Trophoblast cell (in vitro differentiated cells and primary cell): Measurements from ENCODE around the gene PLA2G4D.

Source experiments
- DNase-seq, 2 donors: peaks; one replicate each; pipeline ENCODE4 v3.0.0-alpha.2; 2016
- H2AFZ ChIP-seq: 2 replicates; pipeline ENCODE4 v1.6.1; 2013; ENCODE audit warnings: low read length, moderate library complexity, mild to moderate bottlenecking; ENCODE audit not compliant: insufficient read depth, poor library complexity
- H2AK5ac ChIP-seq: 2 replicates; pipeline ENCODE4 v1.6.1; 2013; ENCODE audit warnings: mild to moderate bottlenecking, low read length
- H2BK120ac ChIP-seq: 2 replicates; pipeline ENCODE4 v1.6.1; 2013; ENCODE audit warnings: low read length, mild to moderate bottlenecking, moderate library complexity; ENCODE audit not compliant: insufficient read depth, poor library complexity
- H2BK12ac ChIP-seq: 2 replicates; pipeline ENCODE4 v1.6.1; 2013; ENCODE audit warnings: mild to moderate bottlenecking, low read length, moderate library complexity
- H2BK5ac ChIP-seq: 2 replicates; pipeline ENCODE4 v1.6.1; 2013; ENCODE audit warnings: low read length, low read depth, moderate library complexity, mild to moderate bottlenecking; ENCODE audit not compliant: poor library complexity
- H3K14ac ChIP-seq: 2 replicates; pipeline ENCODE4 v1.6.1; 2013; ENCODE audit warnings: mild to moderate bottlenecking, low read length
- H3K18ac ChIP-seq: 2 replicates; pipeline ENCODE4 v1.6.1; 2013; ENCODE audit warnings: mild to moderate bottlenecking, low read length
- H3K23ac ChIP-seq: 2 replicates; pipeline ENCODE4 v1.6.1; 2013; ENCODE audit warnings: low read length
- H3K27ac ChIP-seq: 2 replicates; pipeline ENCODE4 v1.5.1; 2013; ENCODE audit warnings: low read depth, mild to moderate bottlenecking, inconsistent platforms, low read length, moderate library complexity
- H3K27me3 ChIP-seq: 2 replicates; pipeline ENCODE4 v1.6.1; 2013; ENCODE audit warnings: inconsistent platforms, mild to moderate bottlenecking, low read length, moderate library complexity; ENCODE audit not compliant: insufficient read depth
- H3K36me3 ChIP-seq, 2 experiments: 1 replicate in 1 of 2; 2 replicates in 1 of 2; pipeline ENCODE4 v1.6.1; 2013; ENCODE audit warnings: low read length in 2 of 2, mild to moderate bottlenecking in 2 of 2, moderate library complexity in 1 of 2; ENCODE audit not compliant: insufficient read depth in 2 of 2, control insufficient read depth in 1 of 2
- H3K4ac ChIP-seq: 2 replicates; pipeline ENCODE4 v1.6.1; 2013; ENCODE audit warnings: low read depth, mild to moderate bottlenecking, low read length, moderate library complexity
- H3K4me1 ChIP-seq, 2 experiments: 1 replicate in 1 of 2; 2 replicates in 1 of 2; pipeline ENCODE4 v1.6.1; 2013; ENCODE audit warnings: low read length in 2 of 2, mild to moderate bottlenecking in 2 of 2, moderate library complexity in 1 of 2; ENCODE audit not compliant: insufficient read depth in 2 of 2, control insufficient read depth in 1 of 2
- H3K4me2 ChIP-seq: 2 replicates; pipeline ENCODE4 v1.6.1; 2013; ENCODE audit warnings: inconsistent platforms, mild to moderate bottlenecking, low read length, moderate library complexity
- H3K4me3 ChIP-seq: 2 replicates; pipeline ENCODE4 v1.5.1; 2013; ENCODE audit warnings: mild to moderate bottlenecking, low read depth, low read length, inconsistent platforms
- H3K79me1 ChIP-seq: one replicate; pipeline ENCODE4 v1.6.1; 2013; ENCODE audit warnings: low read length
- H3K79me2 ChIP-seq: 2 replicates; pipeline ENCODE4 v1.6.1; 2013; ENCODE audit warnings: low read length, mild to moderate bottlenecking; ENCODE audit not compliant: control insufficient read depth, insufficient read depth, poor library complexity
- H3K9ac ChIP-seq: 2 replicates; pipeline ENCODE4 v1.6.1; 2013; ENCODE audit warnings: mild to moderate bottlenecking, low read length
- H3K9me3 ChIP-seq: 2 replicates; pipeline ENCODE4 v1.6.1; 2013; ENCODE audit warnings: low read depth, mild to moderate bottlenecking, control low read depth, inconsistent platforms, low read length; ENCODE audit not compliant: insufficient read depth
- H4K12ac ChIP-seq: 2 replicates; pipeline ENCODE4 v1.6.1; 2013; ENCODE audit warnings: low read depth, mild to moderate bottlenecking, low read length, moderate library complexity
- H4K8ac ChIP-seq: 2 replicates; pipeline ENCODE4 v1.6.1; 2013; ENCODE audit warnings: low read depth, mild to moderate bottlenecking, low read length, moderate library complexity
- H4K91ac ChIP-seq: one replicate; pipeline ENCODE4 v1.6.1; 2013; ENCODE audit warnings: low read depth, mild to moderate bottlenecking, low read length, moderate library complexity
- WGBS: extraction: QIAGEN DNeasy Blood & Tissue Kit; methylation state at CpG from one replicate; pipeline ENCODE4 v1.1.7; 2013; ENCODE audit warnings: missing lambda C conversion rate; ENCODE audit not compliant: insufficient read length, insufficient coverage; ENCODE audit errors: extremely low coverage; 5-methylcytosine and 5-hydroxymethylcytosine counted together

The PLA2G4D gene

DNA sequence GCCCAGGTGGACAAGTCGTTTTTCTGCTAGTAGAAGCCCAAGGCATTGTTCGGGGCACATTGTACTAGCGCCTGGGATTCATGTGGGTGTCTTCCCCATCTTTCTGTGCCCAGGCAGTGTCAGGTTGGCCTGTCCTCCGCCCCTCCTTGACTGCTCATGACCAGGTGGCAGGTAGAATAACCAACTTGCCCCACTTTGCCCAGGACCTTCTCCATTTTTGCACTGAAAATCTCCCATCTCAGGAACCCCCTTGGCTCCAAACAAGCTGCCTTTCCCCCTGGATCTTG, 33.9 kb downstream of the PLA2G4D start:
- Histone ChIP-seq H3K4me1 (peaks cover 0 to 7% of the 10 kb centered on the region in 2 experiments), H3K36me3 (no peaks in the 10 kb centered on the region), H2BK12ac (no peak overlapping the region), H3K14ac (no peak overlapping the region), H3K4me3 (no peak overlapping the region), H3K79me2 (no peaks in the 10 kb centered on the region), H3K4me2 (no peak overlapping the region), H2BK5ac (no peak overlapping the region), H2AK5ac (no peak overlapping the region), H4K91ac (no peak overlapping the region), H3K4ac (no peak overlapping the region), H3K23ac (no peak overlapping the region), H4K8ac (no peak overlapping the region), H3K9me3 (no peaks in the 10 kb centered on the region), H3K27me3 (no peaks in the 10 kb centered on the region), H2BK120ac (no peak overlapping the region), H3K27ac (no peak overlapping the region), H2AFZ (no peak overlapping the region), H3K18ac (no peak overlapping the region), H3K79me1 (peaks cover 2% of the 10 kb centered on the region), H3K9ac (no peak overlapping the region), H4K12ac (no peak overlapping the region)
- WGBS, result no CpG with 5 or more reads among the region's 4 CpGs
- DNase-seq, result no peak

DNA sequence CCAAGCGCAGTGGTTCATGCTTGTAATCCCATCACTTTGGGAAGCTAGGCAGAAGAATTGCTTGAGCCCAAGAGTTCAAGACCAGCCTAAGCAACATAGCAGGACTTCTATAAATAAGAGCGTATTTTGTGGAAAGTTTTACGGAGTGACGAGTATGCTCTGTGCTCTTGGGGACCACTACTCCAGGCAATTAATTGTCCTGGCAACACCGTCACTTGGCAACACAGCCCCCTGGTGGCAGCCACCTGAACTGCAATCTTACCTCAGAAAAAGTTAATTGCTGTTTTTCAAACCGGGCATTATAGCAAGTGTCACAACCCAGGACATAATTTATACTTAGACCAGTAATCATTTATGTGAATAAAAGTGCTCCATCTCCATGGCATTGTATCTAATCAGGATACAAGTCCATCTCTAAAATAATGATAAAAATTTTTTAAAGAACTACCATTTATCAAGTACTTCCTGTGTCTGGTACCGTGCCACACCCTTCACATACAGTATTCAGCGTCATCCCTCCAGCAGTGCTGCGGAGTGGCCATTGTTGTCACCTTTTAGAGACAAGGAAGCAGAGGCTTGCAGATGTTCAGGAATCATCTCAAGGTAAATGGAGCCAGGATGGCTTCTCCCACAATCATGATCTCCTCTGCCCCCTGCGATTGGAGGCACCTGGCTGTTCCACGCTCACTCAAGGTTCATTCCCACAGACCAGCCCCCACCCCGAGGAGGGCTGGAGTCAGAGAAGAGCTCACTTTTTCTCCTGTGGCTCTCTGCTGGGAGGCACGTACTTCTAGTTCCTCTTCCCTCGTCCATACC, 34.5 kb downstream of the PLA2G4D start:
- no peaks in the 10 kb centered on the region for H3K79me2 ChIP-seq
- no CpG with 5 or more reads among the region's 14 CpGs for WGBS
- peaks cover 2% of the 10 kb centered on the region for H3K79me1 ChIP-seq
- no peak overlapping the region for H2BK12ac ChIP-seq
- no peak overlapping the region for H2BK120ac ChIP-seq
- no peak overlapping the region for H3K14ac ChIP-seq
- H3K23ac ChIP-seq, result no peak overlapping the region
- no peak overlapping the region for H2AK5ac ChIP-seq
- no peak overlapping the region for H4K91ac ChIP-seq
- H3K27me3 ChIP-seq, result no peaks in the 10 kb centered on the region
- H3K4me3 ChIP-seq, result no peak overlapping the region
- H3K4ac ChIP-seq, result no peak overlapping the region
- no peak overlapping the region for H2BK5ac ChIP-seq
- H4K12ac ChIP-seq, result no peak overlapping the region
- H3K36me3 ChIP-seq, result no peaks in the 10 kb centered on the region
- no peak overlapping the region for H3K18ac ChIP-seq
- H4K8ac ChIP-seq, result no peak overlapping the region
- H3K27ac ChIP-seq, result no peak overlapping the region
- no peak overlapping the region for H3K4me2 ChIP-seq
- DNase-seq, result peak; percentile 50 to 84
- H3K9me3 ChIP-seq, result no peaks in the 10 kb centered on the region
- no peak overlapping the region for H2AFZ ChIP-seq
- no peak overlapping the region for H3K9ac ChIP-seq
- peaks cover 0 to 7% of the 10 kb centered on the region in 2 experiments for H3K4me1 ChIP-seq

DNA sequence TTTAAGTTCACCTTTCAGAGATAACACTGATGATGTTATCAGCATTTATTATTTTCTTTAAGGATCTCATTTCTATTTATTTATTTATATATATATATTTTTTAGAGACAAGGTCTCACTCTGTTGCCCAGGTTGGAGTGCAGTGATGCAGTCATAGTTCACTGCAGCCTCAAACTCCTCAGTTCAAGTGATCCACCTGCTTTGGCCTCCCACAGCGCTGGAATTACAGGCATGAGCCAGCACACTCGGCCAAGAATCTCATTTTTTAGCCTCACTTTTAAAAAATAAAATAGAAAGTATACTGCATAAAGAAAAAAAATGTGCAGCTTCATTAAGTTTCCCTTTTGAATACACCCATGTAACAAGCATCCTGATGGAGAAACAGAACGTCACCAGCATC, 35.6 kb downstream of the PLA2G4D start:
- Histone ChIP-seq H3K14ac (no peak overlapping the region), H3K79me2 (no peaks in the 10 kb centered on the region), H3K9ac (no peak overlapping the region), H3K23ac (no peak overlapping the region), H2BK12ac (no peak overlapping the region), H3K4me2 (no peak overlapping the region), H3K79me1 (peaks cover 2% of the 10 kb centered on the region), H4K12ac (no peak overlapping the region), H3K18ac (no peak overlapping the region), H2BK120ac (no peak overlapping the region), H3K27me3 (no peaks in the 10 kb centered on the region), H3K4me1 (peaks cover 0 to 7% of the 10 kb centered on the region in 2 experiments), H3K27ac (no peak overlapping the region), H2AK5ac (no peak overlapping the region), H2AFZ (no peak overlapping the region), H3K9me3 (no peaks in the 10 kb centered on the region), H2BK5ac (no peak overlapping the region), H4K91ac (no peak overlapping the region), H3K4ac (no peak overlapping the region), H3K36me3 (no peaks in the 10 kb centered on the region), H4K8ac (no peak overlapping the region), H3K4me3 (no peak overlapping the region)
- DNase-seq, result peak in 1 of 2 donors; percentile 26
- WGBS, result no CpG with 5 or more reads among the region's 3 CpGs

DNA sequence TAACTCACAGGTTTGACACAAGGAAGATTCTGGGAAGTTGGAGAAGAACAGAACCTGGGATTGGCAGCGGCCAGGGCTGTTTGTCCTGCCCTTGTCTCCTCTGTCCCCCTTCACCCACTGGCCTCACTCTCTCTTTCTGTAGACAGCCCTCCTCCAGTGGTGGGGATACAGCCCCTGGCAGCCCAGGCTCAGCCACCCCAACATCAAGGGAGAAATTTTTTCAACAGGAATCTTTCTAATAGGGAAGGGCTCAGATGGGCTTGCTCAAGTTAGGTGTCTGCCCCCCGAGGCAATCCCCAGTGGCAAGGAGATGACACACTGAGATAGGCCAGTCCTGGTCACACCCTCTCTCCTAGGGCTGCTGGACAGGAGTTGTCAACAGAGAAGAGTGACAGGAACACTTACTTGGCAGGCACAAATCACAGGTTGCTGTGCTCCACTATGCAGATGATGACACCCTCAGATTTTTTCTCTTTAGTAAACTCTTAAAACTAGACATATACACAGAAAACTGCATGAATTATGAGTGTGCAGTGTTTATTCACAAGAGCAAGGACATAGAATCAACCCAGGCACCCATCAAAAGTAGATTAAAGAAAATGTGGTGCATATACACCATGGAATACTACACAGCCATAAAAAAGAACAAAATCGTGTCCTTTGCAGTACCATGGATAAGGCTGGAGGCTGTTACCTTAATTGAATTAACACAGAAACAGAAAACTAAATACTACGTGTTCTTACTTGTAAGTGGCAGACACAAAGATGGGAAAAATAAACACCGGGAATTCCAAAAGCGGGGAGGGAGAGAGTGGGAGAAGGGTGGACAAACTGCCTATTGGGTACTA, 36.3 kb downstream of the PLA2G4D start:
- Histone ChIP-seq H3K18ac (no peak overlapping the region), H3K36me3 (no peaks in the 10 kb centered on the region), H3K4me1 (peaks cover 0 to 7% of the 10 kb centered on the region in 2 experiments), H3K79me2 (no peaks in the 10 kb centered on the region), H2BK120ac (no peak overlapping the region), H2AFZ (no peak overlapping the region), H3K9ac (no peak overlapping the region), H3K4me3 (no peak overlapping the region), H3K27ac (peak overlapping the region; percentile 69), H4K91ac (peak overlapping the region; percentile 40), H3K27me3 (no peaks in the 10 kb centered on the region), H2BK12ac (no peak overlapping the region), H4K8ac (no peak overlapping the region), H3K4me2 (no peak overlapping the region), H2BK5ac (peak overlapping the region; percentile 17), H4K12ac (no peak overlapping the region), H2AK5ac (no peak overlapping the region), H3K79me1 (peaks cover 2% of the 10 kb centered on the region), H3K9me3 (no peaks in the 10 kb centered on the region), H3K23ac (no peak overlapping the region), H3K14ac (no peak overlapping the region), H3K4ac (no peak overlapping the region)
- peak; percentile 82 to 85 for DNase-seq
- no CpG with 5 or more reads among the region's 6 CpGs for WGBS
